Right renal cortex interstitium (tissue), 3 donors: ENCODE measurements around the gene DBNL. TPM values are rescaled to one million over a fixed set of nuclear protein-coding genes. Genes with fewer than 3 reads are reported as not detected.

Experiments
- DNase-seq, 3 donors: peaks; one replicate each; pipeline ENCODE4 v3.0.0-alpha.2; 2013; ENCODE audit warnings: low read depth in 3 of 3, low spot score in 2 of 3
- polyA plus RNA-seq, 3 donors: library from polyadenylated mRNA; unstranded; fragments of 120-200 nt; gene quantifications; one replicate each; pipeline ENCODE4 v1.2.1, GENCODE V29; 2013; ENCODE audit not compliant: insufficient read length in 3 of 3

The DBNL gene
- polyA plus RNA-seq, 3 donors: 56.7 to 69.2 (median 65.4) TPM

- DNase-seq: no peak
Measured at GRCh38 chr7:44107116-44107960, 62.8 kb downstream of the DBNL start.

- no peak for DNase-seq
Measured at GRCh38 chr7:44107961-44108767, 63.7 kb downstream of the DBNL start.

GRCh38 chr7:44108768-44109750 lies 64.6 kb downstream of the DBNL start:
- DNase-seq: no peak

- no peak for DNase-seq
Measured at GRCh38 chr7:44109991-44110390, 65.5 kb downstream of the DBNL start.

- DNase-seq: no peak
Measured at GRCh38 chr7:44110719-44111635, 66.5 kb downstream of the DBNL start.

Other genes with a start within 250 kb of the DBNL start
- gene MRPS24, start 175.2 kb upstream of the DBNL start, polyA plus RNA-seq: 10 to 100 TPM; 63.4 to 92.1 (median 69.7) TPM
- 10 to 100 TPM; 30.0 to 33.9 (median 32.4) TPM for gene URGCP, start 138.1 kb upstream of the DBNL start, polyA plus RNA-seq
- gene UBE2D4, start 118.3 kb upstream of the DBNL start, polyA plus RNA-seq: 10 to 100 TPM; 22.7 to 25.0 (median 24.7) TPM
- gene SPDYE1, start 46.8 kb upstream of the DBNL start, polyA plus RNA-seq: under 1 TPM; 0.27 to 0.62 (median 0.39) TPM
- gene PGAM2, start 20.9 kb downstream of the DBNL start, polyA plus RNA-seq: 1 to 10 TPM; 1.2 to 2.9 (median 1.5) TPM
- 10 to 100 TPM; 17.2 to 18.1 (median 17.9) TPM for gene POLM, start 37.8 kb downstream of the DBNL start, polyA plus RNA-seq
- gene AEBP1, start 59.6 kb downstream of the DBNL start, polyA plus RNA-seq: 10 to 100 TPM; 57.3 to 60.0 (median 59.1) TPM
- gene POLD2, start 78.8 kb downstream of the DBNL start, polyA plus RNA-seq: 100 to 1,000 TPM in 2 of 3 donors, 10 to 100 TPM in 1; 99.5 to 127 (median 117) TPM
- 10 to 100 TPM in 1 of 3 donors, 1 to 10 TPM in 1, under 1 TPM in 1; 0.35 to 12.5 (median 4.5) TPM for gene MYL7, start 96.6 kb downstream of the DBNL start, polyA plus RNA-seq
- gene GCK, start 144.7 kb downstream of the DBNL start, polyA plus RNA-seq: 1 to 10 TPM; 2.5 to 3.6 (median 3.4) TPM
- 10 to 100 TPM; 76.8 to 77.6 (median 77.0) TPM for gene YKT6, start 156.3 kb downstream of the DBNL start, polyA plus RNA-seq